ENCODE data around the gene AARS1.
"Not testable (repeated sequence)": the region's sequence is repeated elsewhere in the genome, so short reads cannot be mapped to it uniquely, and the experiment has no call there.

The AARS1 gene

GRCh38 chr16:70320121-70320520 lies 30.8 kb upstream of the AARS1 start:
- Mint-ChIP-seq H3K36me3 (ENCODE audit: low read depth) (peaks cover 49% of the 10 kb centered on the region), H3K4me3 (no peak overlapping the region), H3K27me3 (ENCODE audit: low read depth) (no peaks in the 10 kb centered on the region), H3K27ac (no peak overlapping the region), H3K9me3 (no peaks in the 10 kb centered on the region), H3K4me1 (no peaks in the 10 kb centered on the region)
- TF ChIP-seq, protein P1, sequence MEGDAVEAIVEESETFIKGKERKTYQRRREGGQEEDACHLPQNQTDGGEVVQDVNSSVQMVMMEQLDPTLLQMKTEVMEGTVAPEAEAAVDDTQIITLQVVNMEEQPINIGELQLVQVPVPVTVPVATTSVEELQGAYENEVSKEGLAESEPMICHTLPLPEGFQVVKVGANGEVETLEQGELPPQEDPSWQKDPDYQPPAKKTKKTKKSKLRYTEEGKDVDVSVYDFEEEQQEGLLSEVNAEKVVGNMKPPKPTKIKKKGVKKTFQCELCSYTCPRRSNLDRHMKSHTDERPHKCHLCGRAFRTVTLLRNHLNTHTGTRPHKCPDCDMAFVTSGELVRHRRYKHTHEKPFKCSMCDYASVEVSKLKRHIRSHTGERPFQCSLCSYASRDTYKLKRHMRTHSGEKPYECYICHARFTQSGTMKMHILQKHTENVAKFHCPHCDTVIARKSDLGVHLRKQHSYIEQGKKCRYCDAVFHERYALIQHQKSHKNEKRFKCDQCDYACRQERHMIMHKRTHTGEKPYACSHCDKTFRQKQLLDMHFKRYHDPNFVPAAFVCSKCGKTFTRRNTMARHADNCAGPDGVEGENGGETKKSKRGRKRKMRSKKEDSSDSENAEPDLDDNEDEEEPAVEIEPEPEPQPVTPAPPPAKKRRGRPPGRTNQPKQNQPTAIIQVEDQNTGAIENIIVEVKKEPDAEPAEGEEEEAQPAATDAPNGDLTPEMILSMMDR (IDR thresholded peaks at IDR 0.05; ENCODE audit: unreplicated experiment in 3 of 3) = no peak

DNA sequence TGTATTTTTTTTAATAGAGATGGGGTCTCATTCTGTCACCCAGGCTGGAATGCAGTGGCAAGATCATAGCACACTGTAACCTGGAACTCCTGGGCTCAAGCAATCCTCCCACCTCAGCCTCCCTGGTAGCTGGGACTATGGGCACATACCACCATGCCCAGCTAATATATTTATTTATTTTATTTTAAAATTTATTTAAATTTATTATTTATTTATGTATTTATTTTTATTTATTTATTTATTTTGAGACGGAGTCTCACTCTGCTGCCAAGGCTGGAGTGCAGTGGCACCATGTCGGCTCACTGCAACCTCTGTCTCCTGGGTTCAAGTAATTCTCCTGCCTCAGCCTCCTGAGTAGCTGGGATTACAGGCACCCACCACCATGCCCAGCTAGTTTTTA lies 18.4 kb upstream of the AARS1 start:
- not testable (repeated sequence) for H3K4me3 Mint-ChIP-seq; H3K27me3 Mint-ChIP-seq (ENCODE audit: low read depth); H3K9me3 Mint-ChIP-seq; H3K27ac Mint-ChIP-seq; H3K4me1 Mint-ChIP-seq
- H3K36me3 Mint-ChIP-seq (ENCODE audit: low read depth) = peaks cover 36% of the 10 kb centered on the region

- TF ChIP-seq, protein P1 (IDR thresholded peaks at IDR 0.05; ENCODE audit: unreplicated experiment in 3 of 3) = no peak
- Mint-ChIP-seq H3K4me3 (no peak overlapping the region), H3K9me3 (peaks cover 12% of the 10 kb centered on the region), H3K4me1 (no peaks in the 10 kb centered on the region), H3K27ac (no peak overlapping the region), H3K36me3 (ENCODE audit: low read depth) (peaks cover 39% of the 10 kb centered on the region), H3K27me3 (ENCODE audit: low read depth) (no peaks in the 10 kb centered on the region)
Observed at GRCh38 chr16:70306880-70307279, 17.6 kb upstream of the AARS1 start.

- Mint-ChIP-seq H3K36me3 (ENCODE audit: low read depth) (peaks cover 55% of the 10 kb centered on the region), H3K27ac (peak overlapping the region in 1 of 3 experiments; percentile 5), H3K4me1 (no peaks in the 10 kb centered on the region), H3K9me3 (peaks cover 22% of the 10 kb centered on the region), H3K27me3 (ENCODE audit: low read depth) (no peaks in the 10 kb centered on the region), H3K4me3 (no peak overlapping the region)
- TF ChIP-seq, protein P1 (IDR thresholded peaks at IDR 0.05; ENCODE audit: unreplicated experiment in 3 of 3) = no peak
Observed at GRCh38 chr16:70304892-70305448, 15.7 kb upstream of the AARS1 start.

- Mint-ChIP-seq H3K4me1 (peaks cover 14% of the 10 kb centered on the region), H3K9me3 (peaks cover 22% of the 10 kb centered on the region), H3K27me3 (ENCODE audit: low read depth) (no peaks in the 10 kb centered on the region), H3K4me3 (no peak overlapping the region), H3K27ac (no peak overlapping the region), H3K36me3 (ENCODE audit: low read depth) (peaks cover 53% of the 10 kb centered on the region)
- TF ChIP-seq, protein P1 (IDR thresholded peaks at IDR 0.05; ENCODE audit: unreplicated experiment in 3 of 3) = no peak
Observed at GRCh38 chr16:70302745-70303144, 13.4 kb upstream of the AARS1 start.

GRCh38 chr16:70301121-70301520 lies 11.8 kb upstream of the AARS1 start:
- peaks cover 22% of the 10 kb centered on the region for H3K9me3 Mint-ChIP-seq
- peak overlapping the region; percentile 91 to 98 (median 94) for H3K4me3 Mint-ChIP-seq
- H3K4me1 Mint-ChIP-seq = peaks cover 14% of the 10 kb centered on the region
- H3K27ac Mint-ChIP-seq = peak overlapping the region in 2 of 3 experiments; percentile 14 to 23
- TF ChIP-seq, protein P1 (IDR thresholded peaks at IDR 0.05; ENCODE audit: unreplicated experiment in 3 of 3) = no peak
- H3K27me3 Mint-ChIP-seq (ENCODE audit: low read depth) = no peaks in the 10 kb centered on the region
- H3K36me3 Mint-ChIP-seq (ENCODE audit: low read depth) = peaks cover 44% of the 10 kb centered on the region

All from nephron (organoid).